ENCODE data around the gene FOLR2. TPM values are rescaled to one million over a fixed set of nuclear protein-coding genes. Genes with fewer than 3 reads are reported as not detected.
"Not testable (repeated sequence)": the region's sequence is repeated elsewhere in the genome, so short reads cannot be mapped to it uniquely, and the experiment has no call there.

FOLR2 gene
- total RNA-seq: not detected in 2 replicates

DNA sequence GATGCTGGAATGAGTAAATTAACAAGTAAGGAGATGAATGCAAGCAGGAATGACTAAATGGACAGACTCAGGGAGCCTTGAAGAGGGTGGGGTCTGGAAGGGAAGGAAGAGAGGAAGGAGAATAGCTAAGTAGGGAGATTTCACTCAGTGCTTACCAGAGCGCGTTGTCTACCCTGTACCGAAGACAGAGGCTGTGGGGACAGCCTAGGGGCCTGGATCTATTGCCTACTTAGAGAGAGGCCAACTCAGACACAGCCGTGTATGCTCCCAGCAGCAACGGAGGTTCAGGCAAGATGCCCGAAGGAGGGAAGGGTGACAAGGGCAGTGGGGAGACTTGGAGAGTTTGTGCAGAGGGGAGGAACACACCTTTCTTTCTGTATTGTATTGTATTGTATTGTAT lies at the start of gene FOLR2:
FOLR2 (plus strand) TSS at position 157 of the 400 bp plus-strand sequence. CDS start 1,791 bp downstream, outside the sequence.
- no peaks in the 10 kb centered on the region for H3K36me3 ChIP-seq (ENCODE audit: control insufficient read depth, insufficient read depth, low read length)
- H3K4me3 ChIP-seq (ENCODE audit: low read depth, low read length): no peak within 1 kb of the TSS
- DNase-seq (ENCODE audit: low read depth): no peak
- peaks cover 6% of the 10 kb centered on the region for H3K27me3 ChIP-seq (ENCODE audit: control insufficient read depth, insufficient read depth, low read length)
- TF ChIP-seq, protein P1, sequence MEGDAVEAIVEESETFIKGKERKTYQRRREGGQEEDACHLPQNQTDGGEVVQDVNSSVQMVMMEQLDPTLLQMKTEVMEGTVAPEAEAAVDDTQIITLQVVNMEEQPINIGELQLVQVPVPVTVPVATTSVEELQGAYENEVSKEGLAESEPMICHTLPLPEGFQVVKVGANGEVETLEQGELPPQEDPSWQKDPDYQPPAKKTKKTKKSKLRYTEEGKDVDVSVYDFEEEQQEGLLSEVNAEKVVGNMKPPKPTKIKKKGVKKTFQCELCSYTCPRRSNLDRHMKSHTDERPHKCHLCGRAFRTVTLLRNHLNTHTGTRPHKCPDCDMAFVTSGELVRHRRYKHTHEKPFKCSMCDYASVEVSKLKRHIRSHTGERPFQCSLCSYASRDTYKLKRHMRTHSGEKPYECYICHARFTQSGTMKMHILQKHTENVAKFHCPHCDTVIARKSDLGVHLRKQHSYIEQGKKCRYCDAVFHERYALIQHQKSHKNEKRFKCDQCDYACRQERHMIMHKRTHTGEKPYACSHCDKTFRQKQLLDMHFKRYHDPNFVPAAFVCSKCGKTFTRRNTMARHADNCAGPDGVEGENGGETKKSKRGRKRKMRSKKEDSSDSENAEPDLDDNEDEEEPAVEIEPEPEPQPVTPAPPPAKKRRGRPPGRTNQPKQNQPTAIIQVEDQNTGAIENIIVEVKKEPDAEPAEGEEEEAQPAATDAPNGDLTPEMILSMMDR (IDR thresholded peaks at IDR 0.05; ENCODE audit: insufficient read depth, low read length, poor library complexity, severe bottlenecking): no peak

DNA sequence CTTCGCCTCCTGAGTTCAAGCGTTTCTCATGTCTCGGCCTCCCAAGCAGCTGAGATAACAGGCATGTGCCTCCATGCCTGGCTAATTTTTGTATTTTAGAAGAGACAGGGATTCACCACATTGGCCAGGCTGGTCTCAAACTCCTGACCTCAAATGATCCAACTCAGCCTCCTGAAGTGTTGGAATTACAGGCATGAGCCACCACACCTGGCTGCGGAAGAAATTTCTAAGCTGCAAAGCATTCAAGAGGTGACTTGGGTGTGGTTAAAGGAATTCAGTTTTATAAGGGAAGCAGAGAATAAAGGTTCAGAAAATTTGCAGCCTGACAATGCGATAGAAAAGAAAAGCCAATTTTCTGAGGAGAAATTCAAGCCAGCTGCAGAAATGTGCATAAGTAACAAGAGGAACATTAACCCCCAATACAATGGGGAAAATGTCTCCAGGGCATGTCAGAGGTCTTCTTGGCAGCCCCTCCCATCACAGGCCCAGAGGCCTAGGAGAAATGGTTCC lies 47.5 kb upstream of the FOLR2 start:
- not testable (repeated sequence) for DNase-seq (ENCODE audit: low read depth); H3K4me3 ChIP-seq (ENCODE audit: low read depth, low read length); H3K27me3 ChIP-seq (ENCODE audit: control insufficient read depth, insufficient read depth, low read length); H3K36me3 ChIP-seq (ENCODE audit: control insufficient read depth, insufficient read depth, low read length)

DNA sequence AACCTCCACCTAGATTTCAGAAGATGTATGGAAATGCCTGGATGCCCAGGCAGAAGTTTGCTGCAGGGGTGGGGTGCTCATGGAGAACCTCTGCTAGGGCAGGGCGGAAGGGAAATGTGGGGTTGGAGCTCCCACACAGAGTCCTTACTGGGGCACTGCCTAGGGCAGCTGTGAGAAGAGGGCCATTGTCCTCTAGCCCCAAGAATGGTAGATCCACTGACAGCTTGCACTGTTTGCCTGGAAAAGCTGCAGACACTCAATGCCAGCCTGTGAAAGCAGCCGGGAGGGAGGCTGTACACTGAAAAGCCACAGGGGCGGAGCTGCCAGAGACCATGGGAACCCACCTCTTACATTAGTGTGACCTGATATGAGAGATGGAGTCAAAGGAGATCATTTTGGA lies 46.8 kb upstream of the FOLR2 start:
- H3K36me3 ChIP-seq (ENCODE audit: control insufficient read depth, insufficient read depth, low read length); H3K27me3 ChIP-seq (ENCODE audit: control insufficient read depth, insufficient read depth, low read length); H3K4me3 ChIP-seq (ENCODE audit: low read depth, low read length); DNase-seq (ENCODE audit: low read depth): not testable (repeated sequence)

DNA sequence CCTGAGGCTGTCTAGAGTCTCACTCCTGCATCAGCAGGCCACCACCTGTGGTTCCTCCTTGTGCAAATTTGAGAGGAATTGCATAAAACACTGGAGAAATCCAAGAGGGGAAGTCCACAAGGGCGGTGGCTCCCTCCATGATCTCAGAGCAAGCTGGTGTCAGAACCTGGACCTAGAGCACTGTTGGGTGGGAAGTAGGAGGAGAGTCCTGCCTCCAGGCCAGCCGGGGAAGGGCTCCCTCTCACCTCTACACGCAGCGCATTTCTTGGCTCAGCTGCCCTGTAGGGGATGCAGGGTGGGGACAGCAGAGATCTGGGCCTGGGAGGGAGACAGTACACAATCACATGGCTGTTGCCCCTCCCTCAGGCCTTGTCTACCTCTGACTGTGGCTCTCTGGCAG lies 44.6 kb upstream of the FOLR2 start:
- DNase-seq (ENCODE audit: low read depth); H3K36me3 ChIP-seq (ENCODE audit: control insufficient read depth, insufficient read depth, low read length); H3K27me3 ChIP-seq (ENCODE audit: control insufficient read depth, insufficient read depth, low read length); H3K4me3 ChIP-seq (ENCODE audit: low read depth, low read length): not testable (repeated sequence)

DNA sequence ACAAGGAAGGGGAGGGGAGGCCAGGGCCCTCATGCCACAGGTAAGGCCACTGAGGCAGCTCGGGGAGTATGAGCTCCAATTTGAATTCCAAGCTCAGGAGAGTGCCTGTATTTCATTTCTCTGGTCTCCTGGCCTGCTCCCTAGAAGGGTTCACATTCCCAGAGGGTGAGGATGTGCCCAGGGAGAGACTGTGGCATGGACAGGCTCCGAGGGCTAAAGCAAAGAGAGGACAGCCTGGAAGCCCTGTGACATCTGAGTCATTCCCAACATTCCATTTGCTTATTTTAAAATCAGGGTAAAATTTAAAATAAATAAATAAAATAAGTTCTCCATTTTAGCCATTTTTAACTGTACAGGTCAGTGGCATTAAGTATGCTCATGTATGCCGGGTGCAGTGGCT lies 43.3 kb upstream of the FOLR2 start:
- Histone ChIP-seq H3K4me3 (ENCODE audit: low read depth, low read length) (no peak overlapping the region), H3K36me3 (ENCODE audit: control insufficient read depth, insufficient read depth, low read length) (no peaks in the 10 kb centered on the region), H3K27me3 (ENCODE audit: control insufficient read depth, insufficient read depth, low read length) (no peaks in the 10 kb centered on the region)
- no peak for DNase-seq (ENCODE audit: low read depth)
- TF ChIP-seq, protein P1 (IDR thresholded peaks at IDR 0.05; ENCODE audit: insufficient read depth, low read length, poor library complexity, severe bottlenecking): no peak

DNA sequence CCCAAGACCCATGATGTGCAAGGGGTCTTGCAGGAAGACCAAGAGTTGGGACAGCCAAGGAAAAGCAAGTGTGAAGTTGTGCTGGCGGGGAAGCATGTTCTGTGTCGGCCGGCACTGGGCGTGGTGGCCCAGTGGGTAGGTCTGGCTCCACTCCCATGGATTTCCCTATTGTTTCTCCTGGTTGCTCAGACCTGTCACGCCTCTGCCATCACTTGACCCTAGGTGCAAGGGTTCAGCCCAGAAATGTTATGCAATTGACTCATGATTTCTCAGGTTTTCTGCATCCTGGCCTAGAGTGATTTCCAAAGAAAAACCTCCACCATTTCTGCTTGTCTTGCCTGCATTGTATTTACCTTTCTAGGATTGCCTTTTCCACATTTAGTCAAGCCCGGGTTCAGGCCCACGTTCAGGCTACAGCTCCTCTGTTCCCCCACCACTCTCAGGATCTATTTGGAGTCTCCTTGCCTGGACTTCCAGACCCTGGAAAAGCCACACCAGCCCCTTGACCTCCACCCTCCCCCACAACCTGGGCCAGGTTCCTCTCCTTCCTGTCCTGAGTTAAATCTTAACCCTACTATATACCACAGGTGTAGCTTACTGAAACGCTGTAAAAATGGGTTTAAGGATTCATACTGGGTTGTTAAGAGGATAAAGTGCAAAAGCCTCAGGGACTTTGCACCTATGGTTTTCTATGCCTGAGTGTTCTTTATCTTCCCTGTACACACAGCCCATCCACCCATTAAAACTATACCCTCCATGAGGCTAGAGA lies 42.1 kb upstream of the FOLR2 start:
- TF ChIP-seq, protein P1 (IDR thresholded peaks at IDR 0.05; ENCODE audit: insufficient read depth, low read length, poor library complexity, severe bottlenecking): no peak
- Histone ChIP-seq H3K27me3 (ENCODE audit: control insufficient read depth, insufficient read depth, low read length) (no peaks in the 10 kb centered on the region), H3K36me3 (ENCODE audit: control insufficient read depth, insufficient read depth, low read length) (no peaks in the 10 kb centered on the region), H3K4me3 (ENCODE audit: low read depth, low read length) (no peak overlapping the region)
- no peak for DNase-seq (ENCODE audit: low read depth)

DNA sequence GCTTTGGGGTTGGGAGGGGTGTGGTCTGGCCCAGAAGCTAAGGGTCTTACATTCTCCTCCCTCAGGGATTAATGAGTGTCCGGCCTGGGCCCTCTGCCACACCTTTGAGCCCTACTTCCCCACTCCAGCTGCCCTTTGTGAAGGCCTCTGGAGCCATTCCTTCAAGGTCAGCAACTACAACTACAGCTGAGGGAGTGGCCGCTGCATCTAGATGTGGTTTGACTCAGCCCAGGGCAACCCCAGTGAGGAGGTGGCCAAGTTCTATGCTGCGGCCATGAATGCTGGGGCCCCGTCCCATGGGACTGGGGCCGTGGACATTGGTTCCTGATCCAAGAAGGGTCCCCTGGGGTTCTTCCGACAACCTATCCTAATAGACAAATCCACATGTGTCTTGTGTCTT lies 38.9 kb upstream of the FOLR2 start:
- no peaks in the 10 kb centered on the region for H3K27me3 ChIP-seq (ENCODE audit: control insufficient read depth, insufficient read depth, low read length)
- TF ChIP-seq, protein P1 (IDR thresholded peaks at IDR 0.05; ENCODE audit: insufficient read depth, low read length, poor library complexity, severe bottlenecking): no peak
- DNase-seq (ENCODE audit: low read depth): no peak
- no peaks in the 10 kb centered on the region for H3K36me3 ChIP-seq (ENCODE audit: control insufficient read depth, insufficient read depth, low read length)
- H3K4me3 ChIP-seq (ENCODE audit: low read depth, low read length): no peak overlapping the region

Data from kidney epithelial cell (primary cell).